GM18520 (cell line): ENCODE data around the gene PACS1.
"Not testable (repeated sequence)": the region's sequence is repeated elsewhere in the genome, so short reads cannot be mapped to it uniquely, and the experiment has no call there.

Experiments used
- ATAC-seq: cut with Tn5 transposase; IDR thresholded peaks from one replicate; pipeline ENCODE4 v1.9.1; 2021; ENCODE audit not compliant: unreplicated experiment

PACS1 gene

DNA sequence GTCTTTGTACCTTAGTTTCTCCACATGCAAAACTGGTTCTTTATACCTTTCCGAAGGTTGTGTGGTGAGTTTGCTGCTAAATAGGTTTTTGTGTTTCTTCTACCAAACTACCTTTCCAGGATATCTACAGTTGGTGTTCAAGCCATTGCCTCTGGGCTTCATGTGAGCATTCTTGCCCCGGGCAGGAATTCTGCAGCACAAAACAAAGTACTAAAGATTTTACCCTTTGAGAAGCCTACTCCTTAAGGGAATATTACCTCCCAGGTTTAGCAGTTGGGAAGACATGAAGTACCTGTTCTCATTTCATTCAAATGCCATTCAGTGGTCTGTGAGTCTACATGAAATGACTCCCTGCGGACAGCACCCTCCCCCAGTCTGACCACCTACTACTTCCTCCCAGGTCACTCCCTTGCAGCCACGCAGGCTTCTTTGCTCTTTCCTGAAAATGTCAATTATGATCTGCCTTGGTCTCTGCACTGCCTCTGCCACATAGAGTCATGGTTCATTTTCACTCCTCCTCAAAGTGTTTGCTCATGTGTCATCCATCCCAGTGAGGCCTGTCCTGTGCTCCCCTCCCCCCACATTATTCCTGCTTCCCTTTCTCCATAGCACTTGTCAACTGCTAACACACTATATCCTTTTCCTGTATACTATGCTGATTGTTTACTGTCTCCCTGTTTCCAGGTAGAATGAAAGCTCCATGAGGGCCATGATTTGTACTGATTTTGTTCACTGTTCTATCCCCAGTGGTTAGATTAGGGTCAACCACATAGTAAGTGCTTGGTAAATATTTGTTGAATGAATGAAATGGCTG lies 36.9 kb downstream of the PACS1 start:
- ATAC-seq, result no peak

DNA sequence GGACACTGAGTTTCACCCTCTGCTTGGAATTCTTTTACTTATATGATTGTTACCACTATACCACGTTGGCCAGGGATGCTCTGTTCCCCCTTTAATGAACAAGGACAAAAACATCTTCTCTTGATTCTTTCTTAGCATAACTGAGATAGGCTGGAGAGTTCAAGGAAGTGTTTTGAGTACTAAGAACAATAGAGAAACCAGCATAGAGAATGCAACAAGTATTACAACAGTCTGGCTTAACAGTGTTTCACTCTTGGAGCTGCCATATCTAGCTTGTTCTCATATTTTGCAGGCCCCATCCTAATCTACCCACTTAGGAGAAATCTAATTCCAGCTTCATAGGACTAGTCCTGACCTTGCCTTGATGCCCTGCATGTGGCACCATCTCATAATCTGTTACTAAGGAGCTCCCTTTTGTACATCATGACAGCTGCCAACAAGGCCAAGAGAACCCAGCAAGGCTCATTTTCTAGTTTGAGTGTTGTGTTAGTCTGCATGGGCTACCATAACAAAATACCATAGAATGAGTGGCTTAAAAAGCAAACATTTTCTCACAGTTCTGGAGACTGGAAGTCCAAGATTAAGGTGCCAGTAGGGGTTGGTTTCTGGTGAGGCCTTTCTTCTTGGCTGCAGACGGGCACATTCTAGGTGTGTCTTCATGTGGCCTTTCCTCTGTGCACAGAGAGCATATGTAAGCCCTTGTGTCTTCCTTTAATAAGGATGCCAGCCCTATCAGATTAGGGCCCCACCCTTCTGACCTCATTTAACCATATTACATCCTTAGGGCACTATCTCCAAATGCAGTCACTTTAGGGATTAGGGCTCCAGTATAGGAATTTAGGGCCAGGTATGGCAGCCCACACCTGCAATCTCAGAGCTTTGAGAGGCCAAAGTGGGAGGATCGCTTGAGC lies 37.8 kb downstream of the PACS1 start:
- ATAC-seq, result no peak

DNA sequence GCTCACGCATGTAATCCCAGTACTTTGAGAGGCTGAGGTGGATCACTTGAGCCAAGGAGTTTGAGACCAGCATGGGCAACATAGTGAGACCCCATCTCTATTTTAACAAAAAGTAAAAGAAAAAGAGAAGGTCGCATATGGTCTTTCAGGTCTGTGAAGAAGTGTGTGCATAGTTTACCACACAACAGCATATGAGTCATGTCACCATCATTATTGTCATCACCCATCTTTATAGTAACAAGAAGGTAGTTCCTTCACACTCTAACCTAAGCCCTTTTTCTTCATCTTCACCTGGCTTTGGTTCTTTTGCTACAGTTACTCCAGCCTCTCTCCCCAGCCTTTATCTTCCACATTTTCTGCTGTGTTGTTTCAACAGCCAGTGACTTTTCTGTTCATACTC lies 39.2 kb downstream of the PACS1 start:
- ATAC-seq, result no peak

DNA sequence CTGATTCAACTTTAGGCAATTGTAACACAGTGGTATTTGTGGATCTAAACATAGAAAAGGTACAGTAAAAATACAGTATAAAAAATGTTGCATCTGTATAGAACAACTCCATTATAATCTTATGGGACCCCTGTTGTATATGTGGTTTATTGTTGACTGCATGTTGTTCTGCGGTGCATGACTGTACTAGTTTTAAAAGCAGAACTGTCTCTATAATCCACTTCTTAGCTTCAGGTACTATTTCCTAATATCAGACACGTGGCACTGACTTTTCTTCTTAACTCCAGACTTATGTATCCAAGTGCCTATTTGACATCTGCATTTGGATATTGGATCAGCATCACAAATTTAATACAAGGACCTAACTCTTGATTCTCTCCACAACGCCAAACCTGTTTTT lies 41.1 kb downstream of the PACS1 start:
- no peak for ATAC-seq

DNA sequence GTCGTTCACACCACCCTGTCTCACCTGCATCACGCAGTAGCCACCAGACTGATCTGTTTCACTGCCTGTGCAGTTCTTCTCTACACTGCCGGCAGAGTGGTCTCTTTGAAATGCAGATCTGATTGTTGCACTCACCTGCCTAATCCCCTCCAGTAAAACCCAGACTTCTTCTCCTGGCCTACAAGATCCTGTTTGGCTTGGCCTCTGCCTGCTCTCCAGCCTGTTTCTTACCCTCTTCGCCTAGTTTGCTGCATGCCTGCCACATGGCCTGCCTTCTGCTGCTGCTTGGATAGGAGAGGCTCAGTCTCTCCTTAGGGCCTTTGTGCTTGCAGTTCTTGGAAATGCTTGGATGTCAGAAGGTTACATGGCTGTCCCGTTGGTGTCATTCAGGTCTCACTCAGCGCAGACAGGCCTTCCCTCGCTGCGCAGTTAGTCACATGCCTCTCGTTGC lies 42.0 kb downstream of the PACS1 start:
- ATAC-seq, result no peak

DNA sequence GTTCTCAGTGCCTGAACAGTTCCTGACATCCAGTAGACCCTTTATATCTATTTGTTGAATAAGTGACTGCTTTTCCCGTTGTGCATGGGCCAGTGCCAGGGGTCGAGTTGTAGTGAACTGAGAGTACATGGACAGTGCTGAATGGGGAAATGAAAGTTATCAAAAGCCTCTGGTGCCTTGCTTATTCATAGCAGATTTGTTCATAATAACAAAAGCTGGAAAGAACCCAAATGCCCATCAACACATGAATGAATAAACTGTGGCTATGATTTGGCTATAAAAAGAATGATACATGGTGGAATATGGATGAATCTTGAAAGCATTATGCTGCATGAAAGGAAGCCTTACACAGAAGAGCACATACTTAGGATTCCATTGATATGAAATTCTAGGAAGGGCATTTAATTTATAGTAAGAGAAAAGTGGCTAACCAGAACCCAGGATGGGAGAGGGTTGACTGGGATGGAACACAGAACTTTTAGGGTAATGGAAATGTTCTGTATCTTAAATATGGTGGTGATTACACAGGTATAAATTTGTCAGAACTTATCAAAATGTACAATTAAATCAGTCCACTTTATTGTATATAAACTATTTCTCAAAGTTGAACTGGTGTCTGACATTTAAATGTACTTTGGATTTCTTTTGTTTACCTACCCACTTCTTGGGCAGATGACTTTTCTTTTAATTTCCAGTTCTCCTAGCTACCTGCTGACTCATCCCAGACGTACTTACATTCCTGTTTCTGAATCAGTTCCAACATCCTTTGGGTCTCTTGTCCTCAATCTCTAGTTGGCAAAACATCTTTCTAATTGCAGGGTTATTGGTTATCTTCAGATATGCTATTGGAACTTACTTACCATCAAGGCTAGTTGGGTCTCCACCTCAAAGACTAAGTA lies 42.8 kb downstream of the PACS1 start:
- no peak for ATAC-seq

DNA sequence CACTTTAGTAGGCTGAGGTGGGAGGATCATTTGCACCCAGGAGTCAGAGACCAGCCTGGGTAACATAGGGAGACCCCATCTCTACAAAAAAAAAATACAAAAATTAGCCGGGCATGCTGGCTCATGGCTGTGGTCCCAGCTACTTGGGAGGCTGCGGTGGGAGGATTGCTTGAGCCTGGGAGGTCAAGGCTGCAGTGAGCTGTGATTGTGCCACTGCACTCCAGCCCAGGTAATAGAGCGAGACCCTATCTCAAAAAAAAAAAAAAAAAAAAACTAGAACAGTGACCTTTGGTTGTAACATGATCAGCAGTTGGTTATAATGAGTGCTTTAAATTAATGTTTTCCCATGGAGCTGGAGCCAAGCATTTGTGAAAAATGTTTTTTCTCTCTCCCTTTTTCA lies 44.9 kb downstream of the PACS1 start:
- not testable (repeated sequence) for ATAC-seq

DNA sequence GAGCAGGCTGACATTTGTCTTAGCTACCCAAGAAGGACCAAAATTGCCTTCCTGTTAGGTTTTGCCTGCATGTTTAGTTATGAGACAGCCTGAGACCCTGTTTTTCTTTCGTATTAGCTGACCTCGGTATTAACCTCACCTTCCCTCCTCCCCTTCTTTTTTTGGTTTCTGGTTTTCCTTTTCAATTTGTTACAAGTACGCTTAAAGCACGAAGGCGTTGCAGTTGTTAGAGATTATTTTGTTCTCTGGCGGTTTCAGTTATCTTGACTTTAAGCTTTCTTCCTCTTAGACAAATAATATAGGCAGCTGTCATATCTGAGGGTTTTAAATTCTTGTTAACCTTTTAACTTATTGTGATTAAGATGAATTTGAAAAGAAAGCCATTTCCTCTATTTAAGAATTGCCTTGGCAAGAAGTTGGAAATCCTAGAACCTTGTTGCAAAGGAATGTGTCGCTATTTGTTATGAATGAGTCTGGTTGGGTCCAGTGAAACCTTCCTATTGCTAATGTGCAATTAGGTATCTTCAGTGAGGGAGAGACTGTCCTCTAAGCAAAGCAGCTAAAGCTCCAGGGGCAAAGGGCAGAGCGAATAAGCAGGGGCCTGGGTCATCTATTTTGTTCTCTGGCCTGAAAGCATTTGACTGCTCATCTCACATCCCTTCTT lies 45.7 kb downstream of the PACS1 start:
- no peak for ATAC-seq

DNA sequence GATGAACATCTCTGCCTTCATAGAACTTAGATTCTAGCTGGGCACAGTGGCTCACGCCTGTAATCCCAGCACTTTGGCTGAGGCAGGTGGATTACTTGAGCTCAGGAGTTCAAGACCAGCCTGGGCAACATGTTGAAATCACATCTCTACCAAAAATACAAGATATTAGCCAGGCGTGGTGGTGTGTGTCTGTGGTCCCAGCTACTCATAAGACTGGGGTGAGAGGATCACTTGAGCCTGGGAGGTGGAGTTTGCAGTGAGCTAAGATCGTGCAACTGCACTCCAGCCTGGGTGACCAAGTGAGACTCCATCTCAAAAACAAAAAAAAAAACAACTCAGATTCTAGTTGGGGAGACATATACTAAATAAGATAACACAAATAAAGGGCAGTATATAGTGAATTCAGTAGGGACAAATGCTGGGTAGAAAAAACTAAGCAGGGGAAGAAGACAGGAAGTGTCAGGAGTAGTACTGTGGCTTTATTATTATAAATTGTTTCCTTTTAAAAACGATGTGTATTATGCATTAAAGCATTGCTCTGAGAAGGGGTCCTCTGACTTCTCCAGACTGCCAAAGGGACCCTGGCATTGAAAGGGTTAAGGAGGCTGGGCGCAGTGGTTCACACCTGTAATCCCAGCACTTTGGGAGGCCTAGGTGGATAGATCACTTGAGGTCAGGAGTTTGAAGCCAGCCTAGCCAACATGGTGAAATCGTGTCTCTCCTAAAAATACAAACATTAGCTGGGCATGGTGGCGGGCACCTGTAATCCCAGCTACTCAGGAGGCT lies 46.7 kb downstream of the PACS1 start:
- no peak for ATAC-seq

DNA sequence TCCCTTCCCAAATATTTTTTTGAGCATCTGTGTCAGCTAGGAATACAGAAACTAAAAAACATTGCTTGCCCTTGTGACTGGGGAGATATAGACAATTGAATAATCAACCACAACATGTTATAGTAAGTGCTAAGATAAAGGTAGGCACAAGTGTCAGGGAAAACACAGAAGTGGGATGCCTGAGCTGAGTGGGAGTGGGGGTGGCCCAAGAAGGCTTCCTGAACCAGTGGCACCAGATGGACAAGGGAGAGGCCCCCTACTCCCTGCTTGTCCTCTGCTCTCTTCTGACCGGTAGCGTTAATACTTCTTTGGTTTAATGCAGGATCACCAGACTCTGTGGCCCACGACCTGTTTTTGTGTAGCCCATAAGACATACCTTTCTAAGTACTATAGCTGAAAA lies 48.8 kb downstream of the PACS1 start:
- no peak for ATAC-seq

DNA sequence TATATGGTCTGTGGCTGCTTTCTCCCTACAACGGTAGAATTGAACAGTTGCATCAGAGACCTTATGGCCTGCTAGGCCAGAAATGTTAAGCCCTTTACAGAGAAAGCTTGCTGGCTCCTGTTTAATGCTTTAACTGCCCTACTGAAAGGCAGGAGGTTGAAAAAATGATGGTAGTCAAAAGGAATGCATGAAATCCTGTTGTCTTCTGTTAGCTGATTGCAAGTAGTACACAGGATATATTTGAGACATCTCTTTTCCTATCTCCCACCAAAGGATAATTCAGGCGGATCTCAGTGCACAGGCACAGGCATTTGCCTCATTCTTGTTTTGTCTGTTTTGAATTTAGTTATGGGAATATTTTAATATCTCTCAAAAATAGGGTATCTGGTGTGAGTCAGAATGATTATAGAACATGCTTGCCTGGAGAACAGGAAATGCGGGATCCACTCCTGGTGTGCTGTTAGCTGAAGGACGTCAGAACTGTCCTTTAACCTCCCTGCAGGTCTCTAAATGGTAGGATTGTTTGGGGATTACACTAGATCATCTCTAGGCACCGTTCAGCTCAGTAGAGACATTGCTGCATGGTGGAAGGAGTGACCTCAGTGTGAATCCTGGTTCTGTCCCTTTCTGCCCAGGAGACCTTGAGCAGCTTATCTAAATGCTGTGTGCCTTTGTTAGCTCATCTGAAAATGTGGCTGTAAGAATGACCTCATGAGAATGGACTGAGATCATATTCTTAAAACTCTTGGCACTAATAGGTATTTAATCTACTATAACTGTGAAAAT lies 49.5 kb downstream of the PACS1 start:
- ATAC-seq, result no peak

DNA sequence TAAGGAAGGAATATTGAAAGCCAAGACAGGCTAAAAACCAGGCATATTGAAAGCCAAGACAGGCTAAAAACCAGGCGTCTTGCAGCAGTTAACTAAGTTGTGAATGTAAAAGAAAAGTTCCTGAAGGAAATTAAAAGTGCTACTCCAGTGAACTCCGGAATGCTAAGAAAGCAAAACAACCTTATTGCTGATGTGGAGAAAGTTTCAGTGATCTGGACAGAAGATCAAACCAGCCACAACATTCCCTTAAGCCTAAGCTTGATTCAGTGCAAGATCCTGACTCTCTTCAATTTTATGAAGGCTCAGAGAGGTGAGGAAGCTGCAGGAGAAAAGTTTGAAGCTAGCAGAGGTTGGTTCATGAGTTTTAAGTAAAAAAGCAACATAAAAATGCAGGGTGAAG lies 51.4 kb downstream of the PACS1 start:
- no peak for ATAC-seq

DNA sequence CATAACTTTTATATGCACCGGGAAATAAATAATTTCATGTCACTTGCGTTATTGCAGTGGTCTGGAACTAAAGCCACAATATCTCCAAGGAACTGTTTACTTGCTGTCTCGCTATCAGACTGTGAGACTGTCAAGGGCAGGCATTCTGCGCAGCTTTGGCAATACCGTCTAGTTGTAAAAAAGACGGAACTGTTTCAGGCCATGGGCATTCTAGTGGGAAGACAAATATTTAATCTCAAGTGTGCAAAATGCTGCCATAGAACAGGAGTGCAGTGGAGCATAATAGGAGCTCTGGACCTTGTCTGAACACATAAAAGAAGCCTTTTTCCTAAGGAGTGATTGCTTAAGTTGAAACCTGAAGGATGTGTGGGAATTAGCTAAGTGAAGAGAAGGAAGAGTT lies 53.8 kb downstream of the PACS1 start:
- no peak for ATAC-seq

DNA sequence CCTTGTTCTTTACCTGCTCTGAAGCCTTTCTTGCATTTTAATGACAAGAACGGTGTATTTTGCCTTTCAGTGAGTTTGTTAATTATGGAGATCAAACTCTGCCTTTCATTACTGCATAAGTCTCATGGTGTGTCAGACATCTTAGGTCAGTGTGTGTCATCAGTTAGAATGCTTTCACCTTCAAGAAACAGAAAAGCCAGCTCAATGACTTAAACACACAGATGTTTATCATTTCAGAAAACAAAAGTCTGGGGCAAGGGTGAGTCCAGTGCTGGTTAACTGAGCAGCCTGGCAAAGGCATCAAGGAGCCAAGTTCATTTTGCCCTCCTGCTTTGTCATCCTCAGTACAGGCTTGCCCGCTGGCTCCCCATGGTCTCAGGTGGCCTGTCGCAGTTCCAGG lies 54.5 kb downstream of the PACS1 start:
- ATAC-seq, result no peak

DNA sequence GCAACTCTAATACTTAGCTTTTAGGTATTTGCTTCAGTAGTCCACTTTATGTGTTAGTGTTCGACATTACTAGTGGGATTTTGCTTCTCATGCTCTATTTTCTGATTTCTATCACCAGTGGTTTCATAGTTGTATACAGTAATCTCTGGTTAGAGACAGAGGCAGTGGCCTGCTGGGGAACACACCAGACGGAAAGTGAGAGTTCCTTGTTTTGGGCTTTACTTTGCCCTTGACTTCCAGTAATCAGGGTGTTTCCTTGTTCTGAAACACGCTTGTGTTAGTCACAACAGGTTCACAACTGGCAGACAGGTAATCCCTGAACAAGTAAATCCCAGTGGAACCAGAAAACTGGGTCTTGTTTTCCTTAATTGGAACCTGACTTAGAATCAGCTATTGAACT lies 56.0 kb downstream of the PACS1 start:
- no peak for ATAC-seq

DNA sequence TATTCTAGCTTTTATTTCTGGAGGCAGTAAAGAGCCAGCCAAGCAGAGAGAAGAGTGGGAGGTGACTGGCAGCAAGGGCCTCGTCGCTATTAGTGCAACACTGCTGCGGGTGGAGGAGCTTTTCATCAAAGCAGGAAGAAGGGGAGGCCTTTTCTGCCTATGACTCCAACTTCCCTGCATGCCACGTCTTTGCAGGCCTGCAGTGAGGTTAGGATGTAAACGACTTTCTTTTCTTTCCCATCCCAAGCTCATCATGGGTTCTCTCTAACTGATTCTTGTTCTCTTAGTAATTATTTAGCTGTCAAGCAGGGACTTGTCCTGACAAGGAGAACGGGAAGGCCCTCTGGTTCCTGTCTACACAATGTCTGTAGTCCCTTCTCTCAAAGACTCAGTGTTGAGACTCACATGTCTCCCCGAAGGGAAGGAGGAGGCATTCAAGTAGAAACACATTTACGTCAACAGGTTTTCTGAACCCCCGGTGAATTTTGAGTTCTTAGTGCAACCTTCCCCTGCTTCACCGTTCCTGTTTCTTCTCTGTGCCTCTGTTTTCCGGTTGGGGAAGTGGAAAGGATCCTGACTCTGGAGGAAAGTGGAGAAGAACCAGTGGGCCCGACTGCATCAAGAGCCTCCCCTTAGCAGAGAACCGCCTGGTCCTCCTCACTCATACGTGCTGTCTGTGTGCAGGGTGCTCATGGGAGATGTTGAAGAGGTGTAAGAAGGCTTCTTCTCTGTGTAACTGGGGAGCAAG lies 56.9 kb downstream of the PACS1 start:
- no peak for ATAC-seq

DNA sequence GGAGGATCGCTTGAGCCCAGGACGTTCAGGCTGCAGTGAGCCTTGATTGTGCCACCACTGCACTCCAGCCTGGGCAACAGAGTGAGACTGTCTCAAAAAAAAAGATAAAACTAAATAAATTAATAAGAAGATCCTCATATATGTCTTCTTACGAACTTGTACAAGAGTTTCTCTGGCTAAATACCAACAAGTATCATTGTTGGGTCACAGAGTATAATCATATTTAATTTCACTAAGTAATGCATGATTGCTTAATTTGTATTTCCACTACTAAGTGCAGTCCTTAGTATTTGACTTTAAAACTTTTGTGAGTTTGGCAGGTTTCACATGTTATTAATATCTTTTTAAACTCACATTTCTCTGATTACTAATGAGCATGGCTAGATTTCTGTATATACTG lies 60.9 kb downstream of the PACS1 start:
- ATAC-seq, result no peak

DNA sequence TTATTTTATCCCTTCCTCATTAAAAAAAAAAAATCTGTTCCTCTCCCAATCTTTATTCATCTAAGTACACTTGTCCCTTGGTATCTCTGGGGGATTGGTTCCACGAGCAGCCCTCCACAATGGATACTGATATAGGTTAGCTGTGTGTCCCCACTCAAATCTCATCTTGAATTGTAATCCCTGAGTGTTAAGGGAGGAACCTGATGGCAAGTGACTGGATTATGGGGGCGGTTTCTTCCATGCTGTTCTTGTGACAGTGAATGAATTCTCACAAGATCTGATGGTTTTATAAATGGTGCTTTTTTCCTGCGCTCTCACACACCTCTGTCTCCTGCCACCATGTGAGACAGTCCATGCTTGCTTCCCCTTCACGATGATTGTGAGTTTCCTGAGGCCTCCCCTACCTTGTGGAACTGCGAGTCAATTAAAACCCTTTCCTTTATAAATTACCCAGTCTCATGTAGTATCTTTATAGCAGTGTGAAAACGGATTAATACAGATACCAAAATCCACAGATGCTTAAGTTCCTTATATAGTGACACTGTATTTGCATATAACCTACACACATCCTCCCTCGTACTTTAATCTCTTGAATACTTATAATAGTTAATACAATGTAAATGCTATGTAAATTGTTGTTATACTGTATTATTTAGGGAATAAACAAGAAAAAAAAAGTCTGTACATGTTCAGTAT lies 62.0 kb downstream of the PACS1 start:
- ATAC-seq, result no peak
